Testis (tissue), 2 donors: ENCODE results near the gene PCDHGC4.

Source experiments
- POLR2A ChIP-seq: fragments of 450-650 bp; IDR thresholded peaks from one replicate; pipeline ENCODE4 v1.6.1; 2017; ENCODE audit warnings: antibody characterized with exemption, mild to moderate bottlenecking, moderate library complexity
- TF ChIP-seq, protein P1 (sequence below), 3 experiments: fragments of 450-650 bp in 2 of 3; fragments of 200-600 bp in 1 of 3; sonication (generic) in 1 of 3; IDR thresholded peaks; one replicate each; pipeline ENCODE4 v1.5.1; 2016 to 2019; ENCODE audit warnings: antibody characterized with exemption in 3 of 3, mild to moderate bottlenecking in 2 of 3, moderate library complexity in 1 of 3

DNA sequence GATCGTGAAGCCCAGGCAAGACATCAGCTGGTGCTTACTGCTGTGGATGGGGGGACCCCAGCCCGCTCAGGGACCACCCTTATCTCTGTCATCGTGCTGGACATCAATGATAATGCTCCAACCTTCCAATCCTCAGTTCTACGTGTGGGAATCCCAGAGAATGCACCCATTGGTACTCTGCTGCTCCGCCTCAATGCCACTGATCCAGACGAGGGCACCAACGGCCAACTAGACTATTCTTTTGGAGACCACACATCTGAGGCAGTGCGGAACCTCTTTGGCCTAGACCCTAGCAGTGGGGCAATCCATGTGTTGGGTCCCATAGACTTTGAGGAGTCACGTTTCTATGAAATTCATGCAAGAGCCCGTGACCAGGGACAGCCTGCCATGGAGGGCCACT lies 5.0 kb downstream of the PCDHGC4 start:
- TF ChIP-seq, protein P1, sequence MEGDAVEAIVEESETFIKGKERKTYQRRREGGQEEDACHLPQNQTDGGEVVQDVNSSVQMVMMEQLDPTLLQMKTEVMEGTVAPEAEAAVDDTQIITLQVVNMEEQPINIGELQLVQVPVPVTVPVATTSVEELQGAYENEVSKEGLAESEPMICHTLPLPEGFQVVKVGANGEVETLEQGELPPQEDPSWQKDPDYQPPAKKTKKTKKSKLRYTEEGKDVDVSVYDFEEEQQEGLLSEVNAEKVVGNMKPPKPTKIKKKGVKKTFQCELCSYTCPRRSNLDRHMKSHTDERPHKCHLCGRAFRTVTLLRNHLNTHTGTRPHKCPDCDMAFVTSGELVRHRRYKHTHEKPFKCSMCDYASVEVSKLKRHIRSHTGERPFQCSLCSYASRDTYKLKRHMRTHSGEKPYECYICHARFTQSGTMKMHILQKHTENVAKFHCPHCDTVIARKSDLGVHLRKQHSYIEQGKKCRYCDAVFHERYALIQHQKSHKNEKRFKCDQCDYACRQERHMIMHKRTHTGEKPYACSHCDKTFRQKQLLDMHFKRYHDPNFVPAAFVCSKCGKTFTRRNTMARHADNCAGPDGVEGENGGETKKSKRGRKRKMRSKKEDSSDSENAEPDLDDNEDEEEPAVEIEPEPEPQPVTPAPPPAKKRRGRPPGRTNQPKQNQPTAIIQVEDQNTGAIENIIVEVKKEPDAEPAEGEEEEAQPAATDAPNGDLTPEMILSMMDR (IDR thresholded peaks at IDR 0.05), result no peak
- no peak for TF ChIP-seq POLR2A
